ENCODE measurements around the gene FBXL17.
"Not testable (repeated sequence)": the region's sequence is repeated elsewhere in the genome, so short reads cannot be mapped to it uniquely, and the experiment has no call there.

FBXL17 gene

GRCh38 chr5:108181975-108182374 lies 199.9 kb downstream of the FBXL17 start:
- Histone ChIP-seq H3K4me3 (ENCODE audit: low read length) (no peak overlapping the region), H3K27ac (ENCODE audit: low read length) (no peak overlapping the region), H3K9me3 (ENCODE audit: control insufficient read depth, low read depth, low read length) (no peaks in the 10 kb centered on the region), H3K27me3 (ENCODE audit: control insufficient read depth, insufficient read depth, low read length) (no peaks in the 10 kb centered on the region), H3K36me3 (ENCODE audit: control insufficient read depth, low read depth, low read length) (no peaks in the 10 kb centered on the region), H3K9ac (ENCODE audit: low read length) (no peak overlapping the region), H3K4me1 (ENCODE audit: control insufficient read depth, low read depth, low read length) (no peaks in the 10 kb centered on the region)

- H3K27ac ChIP-seq (ENCODE audit: low read length) = no peak overlapping the region
- no peaks in the 10 kb centered on the region for H3K4me1 ChIP-seq (ENCODE audit: control insufficient read depth, low read depth, low read length)
- no peak overlapping the region for H3K9ac ChIP-seq (ENCODE audit: low read length)
- no peaks in the 10 kb centered on the region for H3K27me3 ChIP-seq (ENCODE audit: control insufficient read depth, insufficient read depth, low read length)
- H3K36me3 ChIP-seq (ENCODE audit: control insufficient read depth, low read depth, low read length) = no peaks in the 10 kb centered on the region
- H3K4me3 ChIP-seq (ENCODE audit: low read length) = no peak overlapping the region
- no peaks in the 10 kb centered on the region for H3K9me3 ChIP-seq (ENCODE audit: control insufficient read depth, low read depth, low read length)
Measured at GRCh38 chr5:108174286-108174685, 207.6 kb downstream of the FBXL17 start.

GRCh38 chr5:108171759-108172158 lies 210.1 kb downstream of the FBXL17 start:
- Histone ChIP-seq H3K9me3 (ENCODE audit: control insufficient read depth, low read depth, low read length) (no peaks in the 10 kb centered on the region), H3K36me3 (ENCODE audit: control insufficient read depth, low read depth, low read length) (no peaks in the 10 kb centered on the region), H3K9ac (ENCODE audit: low read length) (no peak overlapping the region), H3K27ac (ENCODE audit: low read length) (no peak overlapping the region), H3K27me3 (ENCODE audit: control insufficient read depth, insufficient read depth, low read length) (no peaks in the 10 kb centered on the region), H3K4me1 (ENCODE audit: control insufficient read depth, low read depth, low read length) (no peaks in the 10 kb centered on the region), H3K4me3 (ENCODE audit: low read length) (no peak overlapping the region)

GRCh38 chr5:108168915-108169314 lies 213.0 kb downstream of the FBXL17 start:
- no peaks in the 10 kb centered on the region for H3K4me1 ChIP-seq (ENCODE audit: control insufficient read depth, low read depth, low read length)
- H3K4me3 ChIP-seq (ENCODE audit: low read length) = no peak overlapping the region
- no peak overlapping the region for H3K9ac ChIP-seq (ENCODE audit: low read length)
- no peaks in the 10 kb centered on the region for H3K36me3 ChIP-seq (ENCODE audit: control insufficient read depth, low read depth, low read length)
- no peak overlapping the region for H3K27ac ChIP-seq (ENCODE audit: low read length)
- H3K27me3 ChIP-seq (ENCODE audit: control insufficient read depth, insufficient read depth, low read length) = no peaks in the 10 kb centered on the region
- no peaks in the 10 kb centered on the region for H3K9me3 ChIP-seq (ENCODE audit: control insufficient read depth, low read depth, low read length)

- H3K9ac ChIP-seq (ENCODE audit: low read length) = no peak overlapping the region
- no peaks in the 10 kb centered on the region for H3K4me1 ChIP-seq (ENCODE audit: control insufficient read depth, low read depth, low read length)
- no peaks in the 10 kb centered on the region for H3K27me3 ChIP-seq (ENCODE audit: control insufficient read depth, insufficient read depth, low read length)
- no peaks in the 10 kb centered on the region for H3K9me3 ChIP-seq (ENCODE audit: control insufficient read depth, low read depth, low read length)
- H3K4me3 ChIP-seq (ENCODE audit: low read length) = no peak overlapping the region
- no peak overlapping the region for H3K27ac ChIP-seq (ENCODE audit: low read length)
- H3K36me3 ChIP-seq (ENCODE audit: control insufficient read depth, low read depth, low read length) = no peaks in the 10 kb centered on the region
Measured at GRCh38 chr5:108167174-108167573, 214.7 kb downstream of the FBXL17 start.

GRCh38 chr5:108164574-108164973 lies 217.3 kb downstream of the FBXL17 start:
- H3K27me3 ChIP-seq (ENCODE audit: control insufficient read depth, insufficient read depth, low read length) = no peaks in the 10 kb centered on the region
- H3K9me3 ChIP-seq (ENCODE audit: control insufficient read depth, low read depth, low read length) = no peaks in the 10 kb centered on the region
- no peak overlapping the region for H3K9ac ChIP-seq (ENCODE audit: low read length)
- no peaks in the 10 kb centered on the region for H3K4me1 ChIP-seq (ENCODE audit: control insufficient read depth, low read depth, low read length)
- H3K36me3 ChIP-seq (ENCODE audit: control insufficient read depth, low read depth, low read length) = no peaks in the 10 kb centered on the region
- no peak overlapping the region for H3K27ac ChIP-seq (ENCODE audit: low read length)
- no peak overlapping the region for H3K4me3 ChIP-seq (ENCODE audit: low read length)

GRCh38 chr5:108152854-108153253 lies 229.0 kb downstream of the FBXL17 start:
- not testable (repeated sequence) for H3K9me3 ChIP-seq (ENCODE audit: control insufficient read depth, low read depth, low read length); H3K27ac ChIP-seq (ENCODE audit: low read length); H3K27me3 ChIP-seq (ENCODE audit: control insufficient read depth, insufficient read depth, low read length)

GRCh38 chr5:108149369-108149768 lies 232.5 kb downstream of the FBXL17 start:
- no peaks in the 10 kb centered on the region for H3K27me3 ChIP-seq (ENCODE audit: control insufficient read depth, insufficient read depth, low read length)
- H3K9me3 ChIP-seq (ENCODE audit: control insufficient read depth, low read depth, low read length) = no peaks in the 10 kb centered on the region
- no peak overlapping the region for H3K27ac ChIP-seq (ENCODE audit: low read length)
- no peak overlapping the region for H3K9ac ChIP-seq (ENCODE audit: low read length)
- no peaks in the 10 kb centered on the region for H3K4me1 ChIP-seq (ENCODE audit: control insufficient read depth, low read depth, low read length)
- H3K4me3 ChIP-seq (ENCODE audit: low read length) = no peak overlapping the region
- H3K36me3 ChIP-seq (ENCODE audit: control insufficient read depth, low read depth, low read length) = no peaks in the 10 kb centered on the region

More at GRCh38 chr5:108152854-108153253, 229.0 kb downstream of the FBXL17 start:
- H3K36me3 ChIP-seq (ENCODE audit: control insufficient read depth, low read depth, low read length); H3K4me3 ChIP-seq (ENCODE audit: low read length); H3K9ac ChIP-seq (ENCODE audit: low read length); H3K4me1 ChIP-seq (ENCODE audit: control insufficient read depth, low read depth, low read length): not testable (repeated sequence)

- Histone ChIP-seq H3K9me3 (ENCODE audit: control insufficient read depth, low read depth, low read length) (no peaks in the 10 kb centered on the region), H3K36me3 (ENCODE audit: control insufficient read depth, low read depth, low read length) (no peaks in the 10 kb centered on the region), H3K27me3 (ENCODE audit: control insufficient read depth, insufficient read depth, low read length) (no peaks in the 10 kb centered on the region), H3K9ac (ENCODE audit: low read length) (no peak overlapping the region), H3K27ac (ENCODE audit: low read length) (no peak overlapping the region), H3K4me1 (ENCODE audit: control insufficient read depth, low read depth, low read length) (no peaks in the 10 kb centered on the region), H3K4me3 (ENCODE audit: low read length) (no peak overlapping the region)
Measured at GRCh38 chr5:108148715-108149139, 233.2 kb downstream of the FBXL17 start.

GRCh38 chr5:108146222-108146621 lies 235.7 kb downstream of the FBXL17 start:
- Histone ChIP-seq H3K9me3 (ENCODE audit: control insufficient read depth, low read depth, low read length) (no peaks in the 10 kb centered on the region), H3K4me1 (ENCODE audit: control insufficient read depth, low read depth, low read length) (no peaks in the 10 kb centered on the region), H3K9ac (ENCODE audit: low read length) (no peak overlapping the region), H3K27ac (ENCODE audit: low read length) (no peak overlapping the region), H3K4me3 (ENCODE audit: low read length) (no peak overlapping the region), H3K27me3 (ENCODE audit: control insufficient read depth, insufficient read depth, low read length) (no peaks in the 10 kb centered on the region), H3K36me3 (ENCODE audit: control insufficient read depth, low read depth, low read length) (no peaks in the 10 kb centered on the region)

GRCh38 chr5:108145351-108145750 lies 236.5 kb downstream of the FBXL17 start:
- H3K4me1 ChIP-seq (ENCODE audit: control insufficient read depth, low read depth, low read length) = no peaks in the 10 kb centered on the region
- H3K4me3 ChIP-seq (ENCODE audit: low read length) = no peak overlapping the region
- no peak overlapping the region for H3K27ac ChIP-seq (ENCODE audit: low read length)
- H3K9ac ChIP-seq (ENCODE audit: low read length) = no peak overlapping the region
- H3K36me3 ChIP-seq (ENCODE audit: control insufficient read depth, low read depth, low read length) = no peaks in the 10 kb centered on the region
- no peaks in the 10 kb centered on the region for H3K9me3 ChIP-seq (ENCODE audit: control insufficient read depth, low read depth, low read length)
- no peaks in the 10 kb centered on the region for H3K27me3 ChIP-seq (ENCODE audit: control insufficient read depth, insufficient read depth, low read length)

- no peak overlapping the region for H3K9ac ChIP-seq (ENCODE audit: low read length)
- H3K4me3 ChIP-seq (ENCODE audit: low read length) = no peak overlapping the region
- no peaks in the 10 kb centered on the region for H3K36me3 ChIP-seq (ENCODE audit: control insufficient read depth, low read depth, low read length)
- H3K27ac ChIP-seq (ENCODE audit: low read length) = no peak overlapping the region
- no peaks in the 10 kb centered on the region for H3K4me1 ChIP-seq (ENCODE audit: control insufficient read depth, low read depth, low read length)
- no peaks in the 10 kb centered on the region for H3K9me3 ChIP-seq (ENCODE audit: control insufficient read depth, low read depth, low read length)
- H3K27me3 ChIP-seq (ENCODE audit: control insufficient read depth, insufficient read depth, low read length) = no peaks in the 10 kb centered on the region
Measured at GRCh38 chr5:108144332-108144731, 237.6 kb downstream of the FBXL17 start.
